ENCODE measurements around the gene KCNK15.

KCNK15 gene

GRCh38 chr20:44756011-44756688 lies 10.5 kb downstream of the KCNK15 start:
- TF ChIP-seq TAF1 (IDR thresholded peaks at IDR 0.05; ENCODE audit: borderline replicate concordance, insufficient read depth, low read length) = no peak
- TF ChIP-seq SIN3A (IDR thresholded peaks at IDR 0.05; ENCODE audit: borderline replicate concordance, insufficient read depth, low read length) = no peak
- no peak for TF ChIP-seq FOXP2 (optimal IDR thresholded peaks at IDR 0.05; ENCODE audit: borderline replicate concordance, extremely low read depth, extremely low read length, insufficient read depth)
- no peak for TF ChIP-seq REST (IDR thresholded peaks at IDR 0.05; ENCODE audit: insufficient read depth in 1 of 2, low read depth in 2 of 2, low read length in 2 of 2)
- no peak for TF ChIP-seq POLR2AphosphoS5 (IDR thresholded peaks at IDR 0.05; ENCODE audit: low read depth, low read length)

GRCh38 chr20:44756956-44757355 lies 11.3 kb downstream of the KCNK15 start:
- no peak for TF ChIP-seq SIN3A (IDR thresholded peaks at IDR 0.05; ENCODE audit: borderline replicate concordance, insufficient read depth, low read length)
- TF ChIP-seq REST (IDR thresholded peaks at IDR 0.05; ENCODE audit: insufficient read depth in 1 of 2, low read depth in 2 of 2, low read length in 2 of 2) = no peak
- no peak for TF ChIP-seq FOXP2 (optimal IDR thresholded peaks at IDR 0.05; ENCODE audit: borderline replicate concordance, extremely low read depth, extremely low read length, insufficient read depth)
- TF ChIP-seq POLR2AphosphoS5 (IDR thresholded peaks at IDR 0.05; ENCODE audit: low read depth, low read length) = no peak
- TF ChIP-seq TAF1 (IDR thresholded peaks at IDR 0.05; ENCODE audit: borderline replicate concordance, insufficient read depth, low read length) = no peak

GRCh38 chr20:44758247-44759101 lies 12.8 kb downstream of the KCNK15 start:
- TF ChIP-seq FOXP2 (optimal IDR thresholded peaks at IDR 0.05; ENCODE audit: borderline replicate concordance, extremely low read depth, extremely low read length, insufficient read depth) (no peak), REST (IDR thresholded peaks at IDR 0.05; ENCODE audit: insufficient read depth in 1 of 2, low read depth in 2 of 2, low read length in 2 of 2) (no peak), POLR2AphosphoS5 (IDR thresholded peaks at IDR 0.05; ENCODE audit: low read depth, low read length) (no peak), TAF1 (IDR thresholded peaks at IDR 0.05; ENCODE audit: borderline replicate concordance, insufficient read depth, low read length) (no peak), SIN3A (IDR thresholded peaks at IDR 0.05; ENCODE audit: borderline replicate concordance, insufficient read depth, low read length) (no peak)

GRCh38 chr20:44759595-44759994 lies 13.9 kb downstream of the KCNK15 start:
- TF ChIP-seq TAF1 (IDR thresholded peaks at IDR 0.05; ENCODE audit: borderline replicate concordance, insufficient read depth, low read length) = no peak
- no peak for TF ChIP-seq POLR2AphosphoS5 (IDR thresholded peaks at IDR 0.05; ENCODE audit: low read depth, low read length)
- no peak for TF ChIP-seq REST (IDR thresholded peaks at IDR 0.05; ENCODE audit: insufficient read depth in 1 of 2, low read depth in 2 of 2, low read length in 2 of 2)
- TF ChIP-seq SIN3A (IDR thresholded peaks at IDR 0.05; ENCODE audit: borderline replicate concordance, insufficient read depth, low read length) = no peak
- TF ChIP-seq FOXP2 (optimal IDR thresholded peaks at IDR 0.05; ENCODE audit: borderline replicate concordance, extremely low read depth, extremely low read length, insufficient read depth) = no peak

Data from PFSK-1 (cell line).